Measurements from ENCODE around the gene PCDHGC3.

Gene PCDHGC3

DNA sequence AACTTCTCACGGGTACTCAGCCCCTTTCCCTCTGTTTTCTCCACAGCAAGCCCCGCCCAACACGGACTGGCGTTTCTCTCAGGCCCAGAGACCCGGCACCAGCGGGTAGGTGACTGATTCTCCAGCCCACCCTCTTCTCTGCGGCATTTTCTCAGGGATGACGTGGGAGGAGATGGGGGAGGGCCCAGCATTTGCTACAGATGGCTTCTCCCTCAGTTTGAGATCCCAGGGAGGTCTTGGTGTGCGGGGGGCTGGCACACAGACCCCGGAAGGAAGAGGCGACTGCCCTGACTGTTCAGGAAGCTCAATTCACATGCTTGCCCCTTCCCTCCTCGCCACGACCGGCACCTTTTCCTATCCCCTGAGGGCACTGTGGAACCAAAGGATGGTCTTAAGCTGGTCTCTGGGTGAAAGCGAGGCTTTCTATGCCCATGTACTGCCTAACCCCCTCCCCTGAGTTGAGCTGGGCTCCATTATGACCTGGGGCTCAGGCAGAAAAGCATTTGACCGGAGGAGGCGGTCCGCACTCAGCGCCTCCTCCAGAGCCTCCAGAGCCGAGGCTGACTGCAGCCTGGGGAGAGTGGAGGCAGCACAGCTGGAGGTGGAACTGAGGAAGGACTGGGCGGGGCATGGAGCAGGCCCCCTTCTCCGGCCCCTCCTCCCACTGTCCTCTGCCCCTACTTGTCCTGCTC is 19.1 kb downstream of the PCDHGC3 start:
- in situ Hi-C loops (cut with MboI; ENCODE audit: low sequenced_read_pairs, unreplicated experiment) = no loop called here
- TF ChIP-seq, protein P1, sequence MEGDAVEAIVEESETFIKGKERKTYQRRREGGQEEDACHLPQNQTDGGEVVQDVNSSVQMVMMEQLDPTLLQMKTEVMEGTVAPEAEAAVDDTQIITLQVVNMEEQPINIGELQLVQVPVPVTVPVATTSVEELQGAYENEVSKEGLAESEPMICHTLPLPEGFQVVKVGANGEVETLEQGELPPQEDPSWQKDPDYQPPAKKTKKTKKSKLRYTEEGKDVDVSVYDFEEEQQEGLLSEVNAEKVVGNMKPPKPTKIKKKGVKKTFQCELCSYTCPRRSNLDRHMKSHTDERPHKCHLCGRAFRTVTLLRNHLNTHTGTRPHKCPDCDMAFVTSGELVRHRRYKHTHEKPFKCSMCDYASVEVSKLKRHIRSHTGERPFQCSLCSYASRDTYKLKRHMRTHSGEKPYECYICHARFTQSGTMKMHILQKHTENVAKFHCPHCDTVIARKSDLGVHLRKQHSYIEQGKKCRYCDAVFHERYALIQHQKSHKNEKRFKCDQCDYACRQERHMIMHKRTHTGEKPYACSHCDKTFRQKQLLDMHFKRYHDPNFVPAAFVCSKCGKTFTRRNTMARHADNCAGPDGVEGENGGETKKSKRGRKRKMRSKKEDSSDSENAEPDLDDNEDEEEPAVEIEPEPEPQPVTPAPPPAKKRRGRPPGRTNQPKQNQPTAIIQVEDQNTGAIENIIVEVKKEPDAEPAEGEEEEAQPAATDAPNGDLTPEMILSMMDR (IDR thresholded peaks at IDR 0.05; ENCODE audit: borderline replicate concordance, control extremely low read depth, extremely low read depth, insufficient read depth, missing control alignments) = no peak
- no peak for DNase-seq (ENCODE audit: low spot score)

DNA sequence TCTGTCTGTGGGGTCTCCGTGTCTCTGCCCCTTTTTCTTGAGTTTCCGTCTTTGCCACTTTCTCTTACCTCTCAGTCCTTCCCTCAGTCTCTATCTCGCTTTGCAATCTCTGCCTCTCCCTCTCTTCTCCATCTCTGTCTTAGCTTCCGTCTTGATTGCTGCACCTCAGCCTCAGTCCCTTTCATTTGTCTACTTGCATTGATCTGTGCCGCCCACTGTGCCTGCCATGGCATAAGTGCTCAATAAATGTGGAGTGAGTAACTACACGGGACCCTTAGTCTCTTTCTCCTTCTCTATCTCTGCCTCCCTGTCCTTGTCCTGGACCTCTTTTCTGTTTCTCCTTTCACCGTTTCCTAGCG is 19.7 kb downstream of the PCDHGC3 start:
- in situ Hi-C loops (cut with MboI; ENCODE audit: low sequenced_read_pairs, unreplicated experiment) = no loop called here
- no peak for DNase-seq (ENCODE audit: low spot score)
- TF ChIP-seq, protein P1 (IDR thresholded peaks at IDR 0.05; ENCODE audit: borderline replicate concordance, control extremely low read depth, extremely low read depth, insufficient read depth, missing control alignments) = no peak

DNA sequence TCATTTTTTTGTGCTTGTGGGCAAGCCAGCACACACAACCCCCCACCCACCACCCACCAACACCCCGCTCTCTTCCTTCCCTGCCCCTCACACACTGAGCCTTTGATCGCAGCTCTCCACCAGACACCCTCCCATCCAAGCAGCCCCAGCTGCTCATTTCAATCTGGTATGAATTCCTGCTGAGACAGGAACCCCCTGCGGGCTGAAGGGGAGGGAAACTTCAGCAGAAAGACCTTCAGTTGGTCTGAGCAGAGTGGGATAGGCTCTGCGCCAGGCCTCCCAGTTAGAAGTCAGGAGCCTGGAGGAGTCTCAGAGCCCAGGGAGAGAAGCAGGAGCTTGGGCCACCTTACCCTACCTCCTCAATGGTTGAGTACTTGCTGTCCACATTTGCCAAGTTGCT is 20.3 kb downstream of the PCDHGC3 start:
- TF ChIP-seq, protein P1 (IDR thresholded peaks at IDR 0.05; ENCODE audit: borderline replicate concordance, control extremely low read depth, extremely low read depth, insufficient read depth, missing control alignments) = no peak
- in situ Hi-C loops (cut with MboI; ENCODE audit: low sequenced_read_pairs, unreplicated experiment) = no loop called here
- no peak for DNase-seq (ENCODE audit: low spot score)

DNA sequence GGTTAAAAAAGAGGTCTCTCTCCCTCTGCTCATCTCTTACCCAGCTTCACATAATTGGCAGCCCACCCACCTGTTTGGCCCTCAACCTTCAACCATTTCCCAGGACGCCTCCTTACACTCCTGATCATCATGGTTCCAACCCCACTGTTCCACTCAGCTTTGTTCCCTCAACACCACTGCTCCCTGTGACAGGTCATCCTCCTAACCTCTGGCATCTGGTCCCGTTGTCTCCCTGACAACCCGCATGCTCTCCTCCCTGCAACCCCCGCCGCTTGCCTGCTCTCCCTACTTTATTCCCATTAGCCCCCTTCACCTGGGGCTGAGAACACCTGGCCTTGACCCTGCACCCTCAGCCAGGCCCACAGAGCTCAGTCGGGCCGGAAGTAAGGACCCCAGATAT is 26.0 kb downstream of the PCDHGC3 start:
- TF ChIP-seq, protein P1 (IDR thresholded peaks at IDR 0.05; ENCODE audit: borderline replicate concordance, control extremely low read depth, extremely low read depth, insufficient read depth, missing control alignments) = no peak
- no peak for DNase-seq (ENCODE audit: low spot score)
- in situ Hi-C loops (cut with MboI; ENCODE audit: low sequenced_read_pairs, unreplicated experiment) = no loop called here

DNA sequence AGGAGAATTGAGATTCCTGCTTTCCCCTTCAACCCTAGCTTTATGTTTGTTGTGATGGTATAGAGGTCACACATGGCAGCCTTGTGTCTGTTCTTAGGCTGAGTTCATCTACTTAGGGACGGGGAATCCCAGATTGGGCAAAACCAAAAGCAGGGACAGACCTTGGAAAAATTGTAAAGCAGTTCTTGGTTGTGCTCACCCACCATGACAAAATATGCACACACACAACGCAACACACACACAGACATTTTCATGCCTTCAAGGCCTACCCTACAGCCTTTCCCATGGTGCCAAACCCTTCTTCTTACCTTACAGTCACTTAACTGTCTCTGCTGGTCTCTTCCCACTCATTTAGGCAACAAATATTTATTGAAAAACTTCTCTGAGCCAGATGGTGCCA is 27.9 kb downstream of the PCDHGC3 start:
- TF ChIP-seq, protein P1 (IDR thresholded peaks at IDR 0.05; ENCODE audit: borderline replicate concordance, control extremely low read depth, extremely low read depth, insufficient read depth, missing control alignments) = no peak
- in situ Hi-C loops (cut with MboI; ENCODE audit: low sequenced_read_pairs, unreplicated experiment) = no loop called here
- no peak for DNase-seq (ENCODE audit: low spot score)

DNA sequence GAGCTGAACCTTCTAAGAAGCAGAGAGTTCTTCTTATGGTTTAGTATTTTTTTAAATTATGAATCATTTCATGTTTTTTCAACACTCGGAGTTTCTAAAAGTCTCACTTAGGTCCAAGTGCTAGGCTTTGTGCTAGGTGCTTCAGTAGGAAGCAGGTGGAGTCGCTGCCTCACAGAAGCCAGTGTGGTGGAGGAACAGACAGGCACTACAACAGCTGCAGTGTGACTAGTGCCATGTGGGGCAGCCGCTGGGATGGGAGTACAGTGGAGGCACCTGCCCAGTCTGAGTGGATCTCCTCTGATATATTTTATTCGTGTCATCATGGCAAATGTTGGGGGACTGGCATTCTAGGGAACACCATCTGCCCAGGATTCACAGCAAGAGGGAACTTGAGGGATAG is 28.4 kb downstream of the PCDHGC3 start:
- DNase-seq (ENCODE audit: low spot score) = no peak
- in situ Hi-C loops (cut with MboI; ENCODE audit: low sequenced_read_pairs, unreplicated experiment) = no loop called here
- TF ChIP-seq, protein P1 (IDR thresholded peaks at IDR 0.05; ENCODE audit: borderline replicate concordance, control extremely low read depth, extremely low read depth, insufficient read depth, missing control alignments) = no peak
